Kidney glomerular epithelial cell (primary cell): ENCODE measurements around the gene PDS5A.
A peak's percentile ranks its signal among the peaks of the same experiment; 100 is the strongest.
"Not testable (repeated sequence)": the region's sequence is repeated elsewhere in the genome, so short reads cannot be mapped to it uniquely, and the experiment has no call there.

Experiments
- DNase-seq: peaks from one replicate; lab custom pipeline; 2025; lab: John Stamatoyannopoulos, UW

Gene PDS5A

DNA sequence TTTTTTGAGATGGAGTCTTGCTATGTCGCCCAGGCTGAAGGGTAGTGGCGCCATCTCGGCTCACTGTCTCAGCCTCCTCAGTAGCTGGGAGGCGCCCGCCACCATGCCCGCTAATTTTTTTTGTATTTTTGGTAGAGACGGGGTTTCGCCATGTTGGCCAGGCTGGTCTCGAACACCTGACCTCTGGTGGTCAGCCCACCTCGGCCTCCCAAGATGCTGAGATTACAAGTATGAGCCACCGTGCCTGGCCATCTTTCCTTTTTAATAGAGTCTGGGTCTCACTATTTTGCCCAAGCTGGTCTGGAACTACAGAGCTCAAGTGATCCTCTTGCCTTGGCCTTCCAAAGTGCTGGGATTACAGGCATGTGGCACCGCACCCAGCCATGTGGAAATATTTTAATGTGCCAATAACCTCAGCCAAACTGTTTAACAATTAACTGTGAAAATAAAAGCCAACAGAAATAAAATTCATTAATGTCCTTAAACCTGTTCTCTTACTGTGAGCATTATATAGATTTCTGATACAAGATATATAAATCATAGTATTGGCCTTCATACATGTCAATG, 16.3 kb downstream of the PDS5A start:
- no peak for DNase-seq

GRCh38 chr4:39950861-39951481, 26.7 kb downstream of the PDS5A start:
- no peak for DNase-seq

DNA sequence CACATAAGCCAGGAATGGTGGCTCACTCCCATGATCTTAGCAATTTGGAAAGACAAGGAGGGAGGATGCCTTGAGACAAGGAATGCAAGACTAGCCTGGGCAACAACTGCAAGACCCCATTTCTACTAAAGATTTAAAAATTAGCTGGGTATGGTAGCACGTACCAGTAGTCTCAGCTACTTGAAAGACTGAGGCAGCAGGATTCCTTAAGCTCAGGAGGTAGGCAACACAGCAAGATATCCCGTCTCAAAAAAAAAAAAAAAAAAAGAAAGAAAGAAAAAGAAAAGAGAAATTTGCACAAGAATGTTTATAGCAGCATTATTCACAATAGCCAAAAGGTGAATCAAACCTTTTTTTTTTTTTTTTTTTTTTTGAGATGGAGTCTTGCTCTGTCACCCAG, 29.7 kb downstream of the PDS5A start:
- DNase-seq, result no peak

DNA sequence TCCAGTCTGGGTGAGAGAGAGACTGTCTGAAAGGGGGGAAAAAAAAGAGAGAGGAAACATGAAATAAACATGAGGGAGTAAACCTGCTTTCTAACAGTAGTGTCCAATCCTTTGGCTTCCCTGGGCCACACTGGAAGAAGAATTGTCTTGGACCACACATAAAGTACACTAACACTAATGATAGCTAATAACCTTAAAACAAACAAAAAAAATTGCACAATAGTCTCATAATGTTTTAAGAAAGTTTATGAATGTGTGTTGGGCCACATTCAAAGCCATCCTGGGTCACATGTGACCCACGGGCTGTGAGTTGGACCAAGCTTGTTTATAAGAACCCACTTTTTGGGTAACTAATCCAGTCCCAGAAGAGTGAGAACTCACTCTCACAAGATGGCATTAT, 30.3 kb downstream of the PDS5A start:
- no peak for DNase-seq

GRCh38 chr4:39944245-39944644, 33.5 kb downstream of the PDS5A start:
- DNase-seq, result not testable (repeated sequence)

- DNase-seq, result no peak
These were observed 35.2 kb downstream of the PDS5A start for GRCh38 chr4:39942507-39942906.

GRCh38 chr4:39941682-39942217, 36.0 kb downstream of the PDS5A start:
- no peak for DNase-seq

DNA sequence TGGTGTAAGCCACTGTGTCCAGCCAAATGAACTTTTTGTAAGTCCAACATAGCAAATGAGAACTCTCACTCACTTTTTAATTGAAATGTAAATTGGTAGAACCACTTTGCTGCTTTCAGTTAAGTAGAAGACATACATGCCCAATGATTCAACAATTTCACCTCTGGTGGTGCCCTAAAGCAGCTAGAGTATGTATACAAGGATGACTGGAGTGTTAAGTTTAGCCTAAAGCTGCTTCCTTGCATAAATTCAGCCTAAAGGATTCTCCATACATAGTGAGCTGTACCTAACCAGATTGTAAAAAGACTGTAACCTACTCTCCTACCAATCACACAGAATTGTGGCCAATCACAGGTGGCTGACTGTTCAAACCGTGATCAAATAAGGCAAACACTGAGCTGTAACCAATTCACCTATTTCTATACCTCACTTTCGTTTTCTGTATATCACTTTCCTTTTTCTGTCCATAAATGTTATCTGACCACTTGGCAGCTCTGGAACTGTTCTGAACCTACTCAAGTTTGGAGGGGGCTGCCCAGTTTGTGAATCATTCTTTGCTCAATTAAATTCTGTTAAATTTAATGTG, 39.9 kb downstream of the PDS5A start:
- no peak for DNase-seq

GRCh38 chr4:39936565-39937418, 40.9 kb downstream of the PDS5A start:
- DNase-seq, result no peak

DNA sequence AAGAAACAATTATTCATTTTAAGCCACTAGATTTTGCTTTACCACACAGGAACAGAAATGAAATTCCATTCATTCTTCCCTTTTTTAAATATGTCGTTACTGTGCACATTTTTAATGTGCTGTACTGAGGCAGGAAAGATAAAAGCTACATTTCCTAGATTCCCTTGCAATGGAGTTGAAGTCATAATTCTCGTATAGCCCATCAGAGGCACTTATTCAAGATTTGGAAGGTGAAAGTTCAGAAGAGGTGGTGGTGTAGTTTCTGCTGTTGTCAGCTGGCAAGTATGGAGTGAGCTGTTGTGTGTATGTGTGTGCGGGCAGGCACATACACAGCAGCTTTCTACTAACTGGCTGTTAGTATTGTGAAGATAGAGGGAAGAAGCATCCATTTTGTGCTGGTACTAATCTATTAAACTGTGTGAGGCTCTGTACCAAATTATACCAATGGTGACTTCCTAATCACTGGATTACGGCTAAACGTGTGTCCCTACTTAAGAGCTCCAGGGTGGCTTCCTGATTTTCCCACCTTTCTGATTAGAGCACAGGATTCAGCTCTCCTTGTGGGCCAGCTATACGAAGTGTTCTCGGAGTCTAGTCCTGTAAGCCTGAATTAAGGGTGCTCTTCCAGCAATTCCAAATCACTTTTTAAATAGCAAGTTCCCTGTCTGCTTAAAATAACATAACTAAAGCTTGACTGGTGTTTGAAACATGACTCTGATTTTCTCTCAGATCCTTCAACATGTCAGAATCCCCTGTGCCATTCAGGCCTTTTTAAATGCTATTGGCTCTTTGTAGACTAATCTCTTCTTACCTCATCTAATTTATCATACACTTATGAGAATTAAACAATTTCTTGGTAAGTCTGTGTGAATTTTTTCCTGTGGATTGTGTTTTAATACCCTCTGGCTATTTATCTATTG, 43.8 kb downstream of the PDS5A start:
- DNase-seq, result peak; percentile 40

DNA sequence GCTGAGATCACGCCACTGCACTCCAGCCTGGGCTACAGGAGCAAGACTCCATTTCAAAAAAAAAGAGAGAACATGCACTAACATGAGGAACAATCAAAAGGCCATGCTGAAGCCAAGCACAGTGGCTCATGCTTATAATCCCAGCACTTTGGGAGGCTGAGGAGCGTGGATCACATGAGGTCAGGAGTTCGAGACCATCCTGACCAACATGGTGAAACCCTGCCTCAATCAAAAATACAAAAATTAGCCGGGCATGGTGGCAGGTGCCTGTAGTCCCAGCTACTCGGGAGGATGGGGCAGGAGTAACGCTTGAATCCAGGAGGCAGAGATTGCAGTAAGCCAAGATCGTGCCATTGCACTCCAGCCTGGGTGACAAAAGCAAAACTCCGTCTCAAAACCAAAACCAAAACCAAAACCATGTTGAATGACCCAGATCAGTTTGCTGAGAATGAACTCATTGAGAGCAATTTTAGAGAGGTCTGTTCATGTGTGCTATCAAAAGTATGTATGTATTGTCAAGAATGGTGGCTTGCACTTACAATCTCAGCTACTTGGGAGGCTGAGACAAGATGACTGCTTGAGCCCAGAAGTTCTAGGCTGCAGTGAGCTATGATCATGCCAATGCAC, 44.8 kb downstream of the PDS5A start:
- DNase-seq, result no peak

DNA sequence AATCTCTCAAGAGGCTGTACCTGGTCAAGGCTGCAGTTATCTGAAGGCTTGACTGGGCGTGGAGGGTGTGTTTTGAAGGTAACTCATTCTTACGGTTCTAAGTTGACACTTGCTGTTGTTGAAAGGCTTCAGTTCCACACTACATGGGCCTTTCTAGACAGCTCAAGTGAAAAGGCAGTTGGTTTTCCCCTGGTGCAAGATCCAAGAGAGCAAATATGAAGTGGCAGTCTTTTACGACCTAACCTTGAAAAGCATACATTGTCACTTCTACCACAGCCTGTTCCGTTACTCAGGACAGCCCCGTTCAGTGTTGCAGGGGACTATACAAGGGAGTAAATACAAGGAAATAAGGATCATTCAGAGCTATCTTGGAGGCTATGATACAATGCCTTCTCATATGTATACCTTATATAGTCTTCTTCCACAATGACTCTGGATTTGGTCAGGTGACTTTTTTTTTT, 46.2 kb downstream of the PDS5A start:
- DNase-seq, result no peak

GRCh38 chr4:39928538-39928937, 49.2 kb downstream of the PDS5A start:
- DNase-seq, result no peak

DNA sequence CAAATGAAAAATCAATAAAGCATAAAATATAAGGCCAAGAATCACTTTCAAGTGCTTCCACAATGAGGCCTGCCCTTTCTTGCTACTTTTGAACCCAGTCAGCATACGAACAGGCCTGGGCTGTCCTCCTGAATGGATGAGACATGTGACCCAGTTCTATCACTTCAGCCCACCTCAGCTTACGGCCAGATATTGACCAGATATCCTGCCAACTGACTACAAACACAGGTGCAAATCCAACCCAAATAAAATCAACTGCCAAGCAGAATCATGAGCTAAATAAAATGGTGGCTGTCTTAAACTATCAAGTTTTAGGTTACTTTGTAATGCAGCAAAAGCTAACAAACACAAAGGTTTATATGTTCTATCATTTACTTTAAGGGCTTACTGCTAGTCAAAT, 53.7 kb downstream of the PDS5A start:
- DNase-seq, result no peak

- DNase-seq, result peak; percentile 49
These were observed 55.3 kb downstream of the PDS5A start for GRCh38 chr4:39922399-39922798.

DNA sequence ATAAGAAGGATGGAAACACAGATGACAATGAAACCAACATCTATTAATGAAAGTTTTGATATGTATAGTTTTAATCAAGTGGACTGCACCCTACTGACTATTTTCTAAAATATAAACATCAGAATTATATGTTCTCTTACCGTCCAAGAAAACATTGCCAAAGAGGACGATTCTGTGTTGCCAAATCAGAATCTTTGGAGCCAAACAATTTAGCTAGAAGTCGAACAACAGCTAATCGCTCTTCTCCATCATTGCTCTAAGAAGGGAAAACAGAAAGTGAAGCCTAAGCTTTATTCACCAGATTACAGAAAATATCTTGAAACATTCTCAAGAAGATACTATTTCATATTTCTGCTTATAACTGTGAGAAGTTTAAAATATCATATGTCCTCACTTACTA, 64.2 kb downstream of the PDS5A start:
- DNase-seq, result no peak

GRCh38 chr4:39910064-39910463, 67.6 kb downstream of the PDS5A start:
- no peak for DNase-seq

GRCh38 chr4:39908284-39908683, 69.4 kb downstream of the PDS5A start:
- peak; percentile 38 for DNase-seq

- no peak for DNase-seq
These were observed 72.1 kb downstream of the PDS5A start for GRCh38 chr4:39905656-39906055.

DNA sequence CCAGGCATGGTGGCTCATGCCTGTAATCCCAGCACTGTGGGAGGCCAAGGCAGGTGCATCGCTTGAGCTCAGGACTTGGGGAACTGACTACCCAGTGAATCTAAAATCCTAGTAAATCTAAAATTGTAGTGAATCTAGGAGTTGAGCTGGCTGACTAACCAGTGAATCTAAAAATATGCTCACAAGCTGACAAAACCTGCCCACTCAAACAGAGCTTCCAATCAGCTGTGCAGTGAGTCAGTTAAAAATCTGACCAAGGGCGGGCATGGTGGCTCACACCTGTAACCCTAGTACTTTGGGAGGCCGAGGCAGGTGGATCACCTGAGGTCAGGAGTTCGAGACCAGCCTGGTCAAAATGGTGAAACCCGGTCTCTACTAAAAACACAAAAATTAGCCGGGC, 72.7 kb downstream of the PDS5A start:
- DNase-seq, result not testable (repeated sequence)

DNA sequence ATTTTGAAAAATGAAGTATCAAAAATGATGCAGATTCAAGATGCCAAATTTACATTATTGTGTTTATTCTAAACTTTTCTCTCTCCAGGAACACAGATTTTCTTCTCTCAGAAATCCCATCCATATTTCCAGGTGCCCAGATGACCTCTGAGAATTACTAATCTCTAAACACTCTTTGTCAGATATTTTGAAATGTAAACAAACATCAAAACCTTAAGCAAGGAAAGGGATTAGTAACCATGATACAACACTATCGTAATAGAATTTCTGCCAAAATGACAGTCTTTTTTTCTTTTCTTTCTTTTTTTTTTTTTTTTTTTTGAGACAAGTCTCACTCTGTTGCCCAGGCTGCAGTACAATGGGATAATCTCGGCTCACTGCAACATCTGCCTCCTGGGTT, 76.7 kb downstream of the PDS5A start:
- no peak for DNase-seq
